ENCODE data around the gene UNC13C.

The UNC13C gene

DNA sequence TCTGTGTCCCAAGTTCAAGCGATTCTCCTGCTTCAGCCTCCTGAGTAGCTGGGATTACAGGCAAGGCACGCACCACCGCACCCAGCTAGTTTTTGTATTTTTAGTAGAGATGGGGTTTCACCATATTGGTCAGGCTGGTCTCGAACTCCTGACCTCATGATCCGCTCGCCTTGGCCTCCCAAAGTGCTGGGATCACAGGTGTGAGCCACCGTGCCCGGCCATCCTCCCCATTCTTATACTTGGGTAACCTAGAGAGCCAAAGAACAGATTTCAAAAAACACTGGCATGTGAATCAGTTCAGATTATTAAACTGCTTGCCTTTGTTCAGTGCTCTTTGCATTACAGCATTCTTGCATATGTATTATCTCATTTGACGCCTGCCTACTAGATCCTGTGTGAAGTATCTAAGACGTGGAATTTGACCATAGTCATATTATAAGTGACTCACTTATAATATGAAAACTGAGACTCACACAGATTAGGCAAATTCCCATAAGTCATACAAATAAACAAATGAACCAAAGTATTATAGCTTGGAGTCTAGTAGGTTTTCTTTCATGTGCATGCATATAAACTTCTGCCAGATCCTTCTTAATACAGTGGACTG lies 123.5 kb downstream of the UNC13C start:
- in situ Hi-C loops (cut with MboI; ENCODE audit: low sequenced_read_pairs): no loop called here

DNA sequence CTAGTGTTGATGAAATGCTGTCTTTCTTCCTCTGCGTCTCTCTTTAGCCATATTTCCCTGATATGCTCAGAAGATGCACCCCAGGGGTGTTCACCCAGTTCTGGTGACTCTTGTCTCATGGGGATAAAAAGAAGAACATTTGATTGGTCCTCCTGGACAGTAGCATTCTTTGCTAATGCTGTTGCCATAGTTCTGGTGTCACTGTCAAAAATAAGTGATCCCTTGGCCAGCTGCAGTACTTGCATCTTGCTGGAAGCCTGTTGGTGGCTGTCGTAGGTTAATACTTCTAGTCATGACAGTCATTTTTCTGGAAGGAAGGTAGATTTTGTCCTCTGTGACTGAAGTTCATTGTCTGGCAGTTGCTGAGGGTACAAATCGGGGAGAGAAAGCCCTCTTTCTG lies 124.5 kb downstream of the UNC13C start:
- in situ Hi-C loops (cut with MboI; ENCODE audit: low sequenced_read_pairs): no loop called here

DNA sequence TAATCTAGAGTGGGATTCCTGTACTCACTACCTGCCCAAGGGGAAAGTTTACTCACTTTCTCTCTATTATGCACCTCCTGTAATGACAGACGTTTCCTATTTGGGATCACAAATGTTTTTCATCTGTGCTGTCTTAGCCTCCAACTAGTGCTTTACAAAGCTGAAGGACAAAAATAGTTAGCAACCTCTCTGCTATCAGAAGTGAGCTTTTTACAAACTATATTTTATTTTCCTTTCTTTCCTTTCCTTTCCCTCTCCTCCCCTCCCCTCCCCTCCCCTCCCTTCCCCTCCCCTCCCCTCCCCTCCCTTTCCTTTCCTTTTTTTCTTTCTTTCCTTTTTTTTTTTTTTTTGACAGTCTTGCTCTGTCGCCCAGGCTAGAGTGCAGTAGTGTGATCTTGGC lies 130.8 kb downstream of the UNC13C start:
- in situ Hi-C loops (cut with MboI; ENCODE audit: low sequenced_read_pairs): no loop called here

DNA sequence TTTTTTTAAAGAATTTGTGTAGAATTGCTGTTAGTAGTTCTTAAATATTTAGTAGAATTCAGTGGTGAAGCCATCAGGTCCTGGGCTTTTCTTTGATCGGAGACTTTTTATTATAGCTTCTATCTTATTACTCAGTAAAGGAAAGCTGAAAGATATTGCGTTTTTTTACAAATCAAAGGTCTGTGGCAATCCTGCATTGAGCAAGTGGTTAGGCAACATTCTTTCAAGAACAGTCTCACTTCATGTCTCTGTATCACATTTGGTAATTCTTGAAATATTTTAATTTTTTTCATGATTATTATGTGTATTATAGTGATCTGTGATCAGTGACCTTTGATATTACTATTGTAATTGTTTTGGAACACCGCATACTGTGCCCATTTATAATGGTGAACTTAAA lies 140.8 kb downstream of the UNC13C start:
- in situ Hi-C loops (cut with MboI; ENCODE audit: low sequenced_read_pairs): no loop called here

DNA sequence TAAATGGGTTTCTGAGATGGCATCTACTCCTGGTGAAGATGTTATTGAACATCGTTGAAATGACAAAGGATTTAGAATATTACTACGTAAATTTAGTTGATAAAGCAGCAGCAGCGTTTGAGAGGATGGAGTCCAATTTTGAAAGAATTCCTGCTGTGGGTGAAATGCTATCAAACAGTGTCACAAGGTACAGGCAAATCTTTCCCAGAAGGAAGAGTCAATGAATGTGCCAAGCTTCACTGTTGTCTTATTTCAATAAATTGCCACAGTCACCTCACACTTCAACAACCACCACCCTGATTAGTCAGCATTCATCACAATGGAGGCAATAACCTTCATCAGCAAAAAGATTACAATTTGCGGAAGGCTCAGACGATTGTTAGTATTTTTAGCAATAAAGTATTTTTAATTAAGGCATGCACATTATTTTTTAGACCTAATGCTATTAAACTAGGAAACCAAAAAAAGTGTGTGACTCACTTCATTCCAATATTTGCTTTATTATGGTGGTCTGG lies 142.8 kb downstream of the UNC13C start:
- in situ Hi-C loops (cut with MboI; ENCODE audit: low sequenced_read_pairs): no loop called here

DNA sequence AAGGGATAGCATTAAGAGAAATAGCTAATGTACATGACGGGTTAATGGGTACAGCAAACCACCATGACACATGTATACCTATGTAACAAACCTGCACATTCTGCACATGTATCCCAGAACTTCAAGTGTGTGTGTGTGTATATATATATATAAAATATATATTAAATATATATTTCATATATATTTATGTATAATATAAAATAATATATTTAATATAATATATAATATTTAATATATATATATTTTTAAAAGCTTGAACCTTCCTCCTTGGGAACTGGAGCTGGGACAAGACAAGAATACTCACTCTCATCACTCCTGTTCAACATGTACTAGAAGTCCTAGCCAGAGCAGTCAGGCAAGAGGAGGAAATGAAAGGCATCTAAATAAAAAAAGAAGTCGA lies 149.3 kb downstream of the UNC13C start:
- in situ Hi-C loops (cut with MboI; ENCODE audit: low sequenced_read_pairs): no loop called here

DNA sequence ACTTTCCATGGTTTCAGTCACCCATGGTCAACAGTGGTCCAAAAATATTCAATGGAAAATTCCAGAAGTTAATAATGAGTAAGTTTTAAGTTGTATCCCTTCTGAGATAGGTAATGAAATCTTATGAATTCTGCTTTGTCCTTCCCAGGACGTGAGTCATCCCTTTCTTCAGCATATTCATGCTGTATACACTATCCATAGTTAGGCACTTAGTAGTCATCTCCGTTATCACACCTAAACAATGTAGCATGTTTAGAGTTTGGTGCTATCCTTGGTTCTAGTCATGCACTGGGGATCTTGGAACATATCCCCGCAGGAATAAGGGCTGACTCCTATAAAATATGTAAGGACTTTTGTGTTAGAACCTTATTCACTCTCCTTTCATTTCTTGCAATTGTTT lies 153.2 kb downstream of the UNC13C start:
- in situ Hi-C loops (cut with MboI; ENCODE audit: low sequenced_read_pairs): no loop called here

DNA sequence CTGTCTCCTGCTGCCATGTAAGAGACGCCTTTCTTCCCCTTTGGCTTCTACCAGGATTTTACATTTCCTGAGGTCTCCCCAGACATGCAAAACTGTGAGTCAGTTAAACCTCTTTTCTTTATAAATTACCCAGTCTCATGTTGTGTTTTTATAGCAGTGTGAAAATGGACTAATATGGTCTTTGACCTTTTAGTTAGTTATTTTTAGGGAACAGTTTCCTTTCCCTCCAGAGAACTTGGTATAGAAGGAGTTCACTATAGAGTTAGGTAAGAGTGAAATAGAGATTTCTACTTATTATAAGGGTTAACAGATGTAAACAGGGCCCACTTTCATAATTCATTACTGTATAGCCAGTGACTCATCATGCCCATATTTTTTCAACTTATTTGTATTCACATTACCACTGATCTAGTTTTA lies 170.9 kb downstream of the UNC13C start:
- in situ Hi-C loops (cut with MboI; ENCODE audit: low sequenced_read_pairs): no loop called here

DNA sequence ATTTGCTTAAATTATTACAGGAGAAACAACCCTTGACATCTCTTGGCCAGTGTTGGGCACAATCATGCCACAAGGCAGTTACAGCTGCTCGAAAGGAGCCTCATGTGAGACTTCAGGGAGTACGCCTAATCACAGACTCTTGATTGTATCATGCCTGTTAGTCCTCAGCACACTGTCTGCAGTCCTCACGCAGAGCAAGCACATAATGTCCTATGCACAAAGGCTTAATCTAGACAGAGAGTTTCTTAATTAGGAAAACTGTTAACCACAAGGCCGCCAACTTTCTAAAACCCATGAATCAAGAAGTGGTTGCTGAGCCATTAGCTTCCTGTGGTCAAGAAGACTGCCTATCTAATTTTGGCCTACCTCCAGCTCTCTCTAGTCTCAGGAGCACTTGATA lies 172.0 kb downstream of the UNC13C start:
- in situ Hi-C loops (cut with MboI; ENCODE audit: low sequenced_read_pairs): no loop called here

DNA sequence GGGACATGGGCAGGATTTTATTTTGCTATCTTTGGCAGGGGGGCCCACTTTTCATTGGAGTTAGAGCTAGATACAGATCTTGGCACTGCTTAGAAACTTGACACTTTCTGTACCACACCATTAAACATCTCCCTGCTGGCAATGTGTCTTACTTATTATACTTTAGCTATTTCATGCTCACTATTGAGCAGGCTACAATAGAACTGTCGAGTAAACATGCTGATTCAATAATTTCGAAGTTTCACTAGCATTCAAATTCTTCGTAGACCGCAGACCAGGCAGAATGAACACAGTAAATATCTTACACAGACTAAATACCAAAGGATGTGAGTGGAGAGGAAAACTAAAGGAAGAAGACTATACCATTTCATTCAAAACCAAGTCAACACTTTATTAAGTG lies 180.8 kb downstream of the UNC13C start:
- in situ Hi-C loops (cut with MboI; ENCODE audit: low sequenced_read_pairs): no loop called here

DNA sequence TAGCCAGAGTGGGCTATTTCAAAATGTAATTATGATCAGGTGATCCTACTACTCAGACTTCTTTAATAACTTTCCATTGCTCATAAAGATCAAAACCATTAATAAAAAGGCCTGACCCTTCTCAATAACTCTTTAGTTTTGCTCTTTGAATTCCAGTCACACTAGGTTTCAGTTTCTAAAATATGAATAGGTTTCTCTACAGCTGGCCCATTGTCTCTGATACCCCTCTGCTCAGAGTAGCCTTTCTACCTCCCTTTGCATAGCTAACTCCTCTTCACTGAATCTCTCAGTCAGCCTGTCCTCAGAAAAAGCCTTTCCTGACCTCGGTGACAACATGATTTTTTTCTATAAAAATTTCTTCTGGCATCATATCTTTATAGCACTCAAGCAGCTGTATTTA lies 209.1 kb downstream of the UNC13C start:
- in situ Hi-C loops (cut with MboI; ENCODE audit: low sequenced_read_pairs): no loop called here

DNA sequence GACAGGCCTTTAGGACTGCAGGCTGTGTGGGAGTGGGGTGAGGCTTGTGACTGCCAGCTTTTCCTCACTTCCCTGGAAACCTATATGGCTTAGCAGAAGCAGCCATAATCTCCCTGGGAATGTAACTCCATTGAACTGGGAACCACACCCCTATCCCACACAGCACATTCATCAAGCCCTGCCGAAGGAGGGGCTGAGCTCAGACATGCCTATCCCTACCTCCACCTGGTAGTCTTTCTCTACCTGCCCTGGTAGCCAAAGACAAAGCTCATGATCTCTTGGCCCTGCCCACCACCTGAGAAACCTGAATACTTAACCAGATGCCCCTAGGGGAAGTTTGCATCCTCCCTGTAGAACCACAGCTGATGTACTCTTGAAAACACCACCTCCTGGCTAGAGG lies 219.8 kb downstream of the UNC13C start:
- in situ Hi-C loops (cut with MboI; ENCODE audit: low sequenced_read_pairs): no loop called here

DNA sequence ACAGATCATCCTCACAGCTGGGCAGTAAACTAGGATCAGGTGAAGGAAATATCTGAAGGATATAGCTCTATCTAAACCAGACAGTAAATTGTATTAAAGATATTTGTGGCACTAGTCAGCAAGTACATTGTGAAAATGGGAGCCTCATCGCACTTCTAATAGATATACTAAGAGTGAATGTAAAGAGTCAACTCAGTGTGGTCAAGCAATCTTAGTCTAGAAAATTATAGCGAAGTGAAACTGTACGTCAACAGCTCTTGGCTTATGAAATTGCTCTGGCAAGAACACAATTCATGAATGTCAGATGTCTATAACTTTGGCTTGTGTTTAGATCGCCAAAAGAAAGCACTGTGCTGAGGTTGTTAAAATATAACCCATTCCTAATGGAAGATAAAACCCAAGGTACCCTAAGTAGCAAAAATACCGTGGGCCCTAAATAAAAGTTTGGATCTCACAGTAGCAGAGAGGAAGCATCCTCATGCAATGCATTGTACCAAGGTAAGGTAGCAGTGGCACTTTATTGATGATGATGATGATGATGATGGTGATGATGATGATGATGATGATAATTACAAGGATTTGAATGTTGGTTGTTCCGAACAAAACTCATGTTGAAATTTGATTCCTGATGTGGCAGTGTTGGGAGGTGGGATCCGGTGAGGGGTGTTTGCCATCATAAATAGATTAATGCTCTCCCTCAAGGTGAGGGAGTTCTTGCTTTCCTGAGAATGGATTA lies 228.5 kb downstream of the UNC13C start:
- in situ Hi-C loops (cut with MboI; ENCODE audit: low sequenced_read_pairs): no loop called here

DNA sequence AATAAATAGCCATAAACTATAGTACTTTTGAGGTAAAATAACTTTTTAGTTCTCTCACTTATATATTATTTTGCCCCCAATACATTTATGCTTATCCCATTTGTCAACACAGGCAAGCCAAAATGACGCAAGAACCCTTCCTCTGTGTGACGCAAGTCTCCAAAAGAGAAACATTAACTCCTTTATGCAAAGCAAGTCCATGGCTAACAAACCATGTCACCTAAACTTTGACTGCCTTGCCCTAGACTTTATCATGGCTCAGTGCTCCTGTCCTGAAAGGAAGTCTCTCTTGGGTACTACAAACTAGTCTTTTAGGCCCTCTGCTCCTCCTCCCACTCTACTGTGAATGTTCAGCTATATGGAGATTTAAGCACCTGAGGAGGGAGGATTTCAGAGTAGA lies 230.5 kb downstream of the UNC13C start:
- in situ Hi-C loops (cut with MboI; ENCODE audit: low sequenced_read_pairs): no loop called here

DNA sequence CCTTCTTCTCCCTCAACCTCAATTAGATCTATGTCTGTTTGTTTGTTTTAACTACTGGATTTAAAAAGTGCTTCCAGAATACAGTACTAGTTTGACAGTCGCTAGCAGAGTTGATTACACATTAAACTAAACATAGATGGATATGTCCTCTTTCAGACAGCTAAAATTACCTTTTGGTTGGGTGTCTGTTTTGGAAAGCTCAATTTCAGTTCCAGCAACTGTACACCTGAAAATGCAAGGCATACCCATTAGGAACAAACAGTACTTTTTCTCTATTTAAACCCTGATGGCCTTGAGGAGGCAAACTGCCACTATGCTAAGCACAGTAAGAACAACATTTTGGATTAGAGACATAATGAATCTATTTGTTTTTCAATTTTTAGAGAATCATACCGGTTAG lies 234.4 kb downstream of the UNC13C start:
- in situ Hi-C loops (cut with MboI; ENCODE audit: low sequenced_read_pairs): no loop called here

DNA sequence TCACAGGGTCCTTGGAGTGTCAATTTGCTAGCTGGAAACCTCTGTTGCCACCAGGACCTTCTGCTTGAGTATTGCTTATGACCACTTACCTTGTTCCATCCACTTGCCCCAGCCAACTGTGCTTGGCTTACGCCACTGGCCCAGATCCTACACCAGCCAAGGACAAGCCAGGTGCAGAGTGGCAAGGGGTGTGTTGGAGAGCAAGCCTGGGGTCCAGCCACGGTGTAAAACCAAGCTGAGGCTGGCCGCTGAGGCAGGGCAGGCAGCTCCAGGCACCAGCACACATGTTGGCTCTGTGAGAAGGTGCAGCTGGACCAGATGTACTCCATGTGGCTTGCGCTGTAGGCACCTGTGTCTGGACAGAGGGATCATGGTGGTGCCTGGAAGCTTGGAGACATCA lies 248.2 kb downstream of the UNC13C start:
- in situ Hi-C loops (cut with MboI; ENCODE audit: low sequenced_read_pairs): no loop called here

DNA sequence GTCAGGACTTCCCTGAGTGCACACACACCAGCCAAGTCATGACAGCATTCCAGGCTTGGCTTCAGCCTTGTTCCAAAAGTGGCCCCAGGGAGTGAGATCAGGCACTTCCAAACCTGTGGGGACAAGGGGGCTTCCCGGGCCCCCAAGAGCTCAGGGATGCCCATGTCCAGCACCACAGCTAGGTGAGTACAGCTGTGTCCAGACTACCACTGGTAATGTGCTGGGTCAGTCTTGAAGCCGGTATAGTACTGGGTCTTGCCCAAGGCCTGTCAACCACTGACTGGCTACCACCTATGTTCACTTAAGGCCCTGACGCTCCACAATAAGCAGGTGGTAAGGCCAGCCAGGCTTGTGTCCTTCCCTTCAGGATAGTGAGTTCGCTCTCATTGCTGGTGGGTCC lies 249.3 kb downstream of the UNC13C start:
- in situ Hi-C loops (cut with MboI; ENCODE audit: low sequenced_read_pairs): no loop called here

DNA sequence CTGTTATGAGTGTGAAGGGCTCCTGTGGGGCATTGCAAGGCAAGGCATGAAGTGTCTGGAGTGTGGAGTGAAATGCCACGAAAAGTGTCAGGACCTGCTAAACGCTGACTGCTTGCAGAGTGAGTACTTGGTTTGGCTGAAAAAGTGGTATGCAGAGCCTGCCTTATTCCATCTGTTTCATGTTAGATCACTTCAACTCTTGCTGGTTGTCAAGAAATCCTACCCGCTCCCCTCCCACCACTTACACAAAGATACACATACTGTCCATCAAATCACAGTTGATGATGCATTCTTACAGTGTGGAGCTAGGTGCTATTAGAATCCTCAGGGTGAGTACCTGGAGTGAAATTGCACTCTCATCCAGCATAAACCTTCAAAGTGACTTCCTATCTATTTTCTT lies 272.1 kb downstream of the UNC13C start:
- in situ Hi-C loops (cut with MboI; ENCODE audit: low sequenced_read_pairs): no loop called here

DNA sequence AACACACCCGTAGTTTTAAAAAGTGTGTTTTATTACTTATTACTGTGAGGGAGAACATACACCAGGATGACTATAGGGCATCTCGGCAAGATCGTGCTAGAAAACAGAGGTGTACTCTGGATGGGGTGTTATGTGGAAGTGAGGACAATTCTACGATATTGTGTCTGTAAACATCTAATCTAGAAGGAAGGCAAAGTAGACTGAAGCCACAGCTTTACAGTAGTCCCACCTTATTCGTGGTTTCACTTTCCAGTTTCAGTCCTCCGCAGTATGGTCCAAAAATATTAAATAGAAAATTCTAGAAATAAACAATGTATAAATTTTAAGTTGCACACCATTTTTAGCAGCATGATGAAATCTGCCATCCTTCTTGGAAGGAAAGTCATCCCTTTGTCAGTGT lies 277.9 kb downstream of the UNC13C start:
- in situ Hi-C loops (cut with MboI; ENCODE audit: low sequenced_read_pairs): no loop called here

DNA sequence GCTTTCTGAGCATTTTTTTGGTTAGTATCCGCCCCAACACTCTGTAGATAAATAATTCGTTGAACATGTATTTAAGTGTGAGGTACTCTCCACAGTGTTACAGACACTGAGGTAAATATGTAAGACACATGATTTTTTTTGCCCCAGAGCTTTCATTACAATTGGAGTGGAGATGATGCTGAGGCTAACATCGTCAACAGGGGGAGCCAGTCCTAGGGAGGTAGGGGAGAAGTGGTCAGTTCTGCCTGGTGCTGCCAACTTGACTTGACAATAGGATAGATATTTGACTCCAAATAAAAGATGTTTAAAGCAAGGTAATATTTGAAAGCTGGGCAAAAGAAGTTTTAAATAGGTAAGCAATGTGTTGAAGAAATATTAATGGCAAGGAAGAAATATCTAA lies 295.7 kb downstream of the UNC13C start:
- in situ Hi-C loops (cut with MboI; ENCODE audit: low sequenced_read_pairs): no loop called here

DNA sequence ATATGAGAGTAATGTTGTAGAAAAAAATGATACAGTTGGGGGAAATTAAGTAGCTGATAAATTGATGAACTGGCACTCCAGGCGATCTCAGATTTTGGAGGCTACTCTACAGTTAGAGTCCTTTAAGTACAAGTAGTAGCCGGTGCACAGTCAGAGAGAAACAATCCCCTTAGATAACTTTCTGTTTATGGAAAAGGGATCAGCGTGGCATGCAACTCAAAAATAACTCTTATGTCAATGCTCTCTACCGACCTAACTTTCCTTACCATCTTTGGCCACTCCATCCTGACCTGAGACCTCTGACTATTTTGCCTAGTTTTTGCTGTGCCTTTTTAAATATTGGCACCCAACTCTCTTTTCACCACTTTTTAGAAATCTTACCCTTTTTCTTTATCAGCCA lies 299.6 kb downstream of the UNC13C start:
- in situ Hi-C loops (cut with MboI; ENCODE audit: low sequenced_read_pairs): no loop called here

DNA sequence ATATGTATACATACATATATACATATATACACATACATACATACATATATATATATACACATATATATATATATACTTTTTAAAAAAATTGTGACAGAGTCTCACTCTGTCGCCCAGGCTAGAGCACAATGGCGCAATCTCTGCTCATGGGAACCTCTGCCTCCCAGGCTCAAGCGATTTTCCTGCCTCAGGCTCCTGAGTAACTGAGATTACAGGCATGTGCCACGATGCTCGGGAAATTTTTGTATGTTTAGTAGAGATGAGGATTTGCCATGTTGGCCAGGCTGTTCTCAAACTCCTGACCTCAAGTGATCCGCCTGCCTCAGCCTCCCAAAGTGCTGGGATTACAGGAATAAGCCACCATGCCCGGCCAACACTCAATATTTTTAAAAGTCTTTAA lies 302.5 kb downstream of the UNC13C start:
- in situ Hi-C loops (cut with MboI; ENCODE audit: low sequenced_read_pairs): no loop called here
